Measurements from ENCODE around the gene MIER1.
A peak's percentile ranks its signal among the peaks of the same experiment; 100 is the strongest.
"Not testable (repeated sequence)": the region's sequence is repeated elsewhere in the genome, so short reads cannot be mapped to it uniquely, and the experiment has no call there.

Gene MIER1

DNA sequence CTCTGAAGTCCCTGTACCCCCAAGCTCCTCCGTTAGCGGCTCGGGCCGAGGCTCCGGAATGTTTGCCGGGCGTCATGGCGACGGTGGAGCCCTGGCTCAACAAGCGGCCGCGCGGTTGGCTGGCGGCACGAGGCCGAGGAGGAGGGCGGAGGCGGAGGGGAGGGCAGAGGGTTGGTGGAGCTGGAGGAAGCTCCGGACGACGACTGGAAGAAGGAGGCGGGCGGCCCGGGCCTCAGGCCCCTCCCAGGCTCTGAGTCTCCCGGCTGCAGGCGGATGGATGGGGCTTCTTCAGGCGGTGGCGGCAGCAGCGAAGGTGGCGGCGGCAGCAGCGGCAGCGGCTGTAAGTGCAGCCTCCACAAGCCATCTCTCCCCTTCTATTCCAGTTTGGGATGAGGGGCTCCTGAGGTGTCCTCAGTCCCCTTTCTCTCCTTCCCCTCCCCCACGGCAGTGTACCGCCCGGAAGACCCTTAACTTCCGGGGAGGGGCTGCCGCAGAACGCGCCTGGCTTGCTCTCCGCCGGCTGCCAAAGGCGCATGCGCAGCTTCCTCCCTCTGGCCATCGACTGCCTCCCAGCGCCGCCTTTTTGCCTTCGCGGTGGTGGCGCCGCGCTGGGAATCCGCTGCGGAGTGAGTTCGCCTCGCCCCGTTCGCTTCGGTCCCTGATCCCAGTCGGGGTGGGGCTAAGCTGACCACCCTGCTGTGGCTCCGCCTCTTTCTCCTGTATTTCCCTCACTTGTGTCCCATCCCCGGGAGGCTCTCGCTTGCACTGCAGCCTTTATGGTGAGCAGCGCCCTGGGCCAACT, at the start of gene MIER1, which contains the start of gene DNAI4:
TSS of gene MIER1 (plus strand) at position 235 of the 802 bp plus-strand sequence. CDS start at position 274, 39 bp downstream.
TSS of gene DNAI4 (minus strand) at position 101 of the 802 bp plus-strand sequence. CDS start at position 76, 25 bp downstream.
- H3K9me3 Mint-ChIP-seq: no peaks in the 10 kb centered on the region
- H3K36me3 Mint-ChIP-seq: peaks cover 16% of the 10 kb centered on the region
- DNase-seq (ENCODE audit: low spot score in 2 of 2) (peak; percentile 93 to 98), ATAC-seq (peak; percentile 97)
- H3K4me1 Mint-ChIP-seq: peaks cover 33% of the 10 kb centered on the region
- H3K27ac Mint-ChIP-seq: peak within 1 kb of the TSS; percentile 94
- peak within 1 kb of the TSS; percentile 90 for H3K4me3 Mint-ChIP-seq

DNA sequence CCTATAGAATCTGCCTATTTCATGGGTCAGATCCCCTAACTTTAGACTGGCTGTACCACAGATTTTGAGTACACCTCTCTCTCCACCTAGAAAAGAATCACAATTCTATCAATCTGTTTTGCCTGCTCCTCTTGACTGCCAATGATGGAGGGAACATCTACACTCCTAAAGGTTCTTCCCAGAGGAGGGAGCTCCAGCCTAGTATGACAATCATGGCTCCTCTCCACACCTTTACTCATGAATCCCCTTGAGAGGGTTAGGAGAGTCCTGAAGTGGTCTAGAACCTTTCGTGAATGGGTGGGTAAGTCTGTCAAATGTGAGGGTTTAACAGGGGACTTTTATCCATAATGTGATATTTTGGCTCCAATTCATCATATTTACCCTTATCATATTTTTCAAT, 48.1 kb upstream of the MIER1 start:
- no peak for DNase-seq (ENCODE audit: low spot score in 2 of 2)
- no peaks in the 10 kb centered on the region for H3K4me1 Mint-ChIP-seq
- H3K27ac Mint-ChIP-seq: no peak overlapping the region
- ATAC-seq: no peak
- peaks cover 6% of the 10 kb centered on the region for H3K9me3 Mint-ChIP-seq
- H3K36me3 Mint-ChIP-seq: no peaks in the 10 kb centered on the region
- H3K4me3 Mint-ChIP-seq: no peak overlapping the region

DNA sequence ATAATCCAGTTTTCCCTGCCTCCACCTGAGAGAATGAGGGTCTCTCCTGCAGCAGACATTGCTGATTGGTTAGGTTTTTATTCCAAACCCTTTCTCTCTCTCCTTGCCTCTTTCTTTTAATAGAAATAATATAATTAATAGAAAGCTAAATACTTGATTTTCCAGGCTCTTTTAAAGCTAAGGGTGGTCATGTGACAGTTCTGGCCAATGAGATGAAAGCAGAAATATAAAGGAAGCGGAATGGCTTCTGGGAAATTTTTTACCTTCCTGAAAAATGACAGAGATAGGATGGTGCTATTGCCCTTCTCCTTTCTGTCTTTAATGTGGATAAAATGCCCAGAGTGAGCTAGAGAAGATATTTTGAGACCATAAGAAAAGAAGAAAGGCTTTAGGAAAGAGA, 35.8 kb upstream of the MIER1 start:
- no peaks in the 10 kb centered on the region for H3K36me3 Mint-ChIP-seq
- H3K4me3 Mint-ChIP-seq: no peak overlapping the region
- DNase-seq (ENCODE audit: low spot score in 2 of 2) (no peak), ATAC-seq (no peak)
- H3K27ac Mint-ChIP-seq: no peak overlapping the region
- no peaks in the 10 kb centered on the region for H3K9me3 Mint-ChIP-seq
- H3K4me1 Mint-ChIP-seq: no peaks in the 10 kb centered on the region

DNA sequence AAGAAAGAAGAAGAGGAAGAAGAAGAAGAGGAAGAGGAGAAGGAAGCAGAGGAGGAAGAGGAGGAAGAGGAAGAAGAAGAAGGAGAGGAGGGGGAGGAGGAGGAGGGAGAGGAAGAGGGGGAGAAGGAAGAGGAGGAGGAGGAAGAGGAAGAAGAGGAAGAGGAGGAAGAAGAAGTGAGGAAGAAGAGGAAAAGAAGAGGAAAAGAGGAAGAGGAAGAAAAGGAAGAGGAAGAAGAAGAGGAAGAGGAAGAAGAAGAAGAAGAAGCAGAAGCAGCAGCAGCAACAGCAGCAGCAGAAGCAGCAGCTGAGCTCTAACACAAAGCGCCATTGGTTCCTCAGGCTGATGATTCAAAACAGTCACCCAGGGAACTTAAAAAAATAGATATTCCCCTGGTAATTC, 34.2 kb upstream of the MIER1 start:
- Mint-ChIP-seq H3K27ac (no peak overlapping the region), H3K9me3 (no peaks in the 10 kb centered on the region), H3K4me3 (no peak overlapping the region), H3K4me1 (no peaks in the 10 kb centered on the region), H3K36me3 (no peaks in the 10 kb centered on the region)
- ATAC-seq (no peak), DNase-seq (ENCODE audit: low spot score in 2 of 2) (no peak)

DNA sequence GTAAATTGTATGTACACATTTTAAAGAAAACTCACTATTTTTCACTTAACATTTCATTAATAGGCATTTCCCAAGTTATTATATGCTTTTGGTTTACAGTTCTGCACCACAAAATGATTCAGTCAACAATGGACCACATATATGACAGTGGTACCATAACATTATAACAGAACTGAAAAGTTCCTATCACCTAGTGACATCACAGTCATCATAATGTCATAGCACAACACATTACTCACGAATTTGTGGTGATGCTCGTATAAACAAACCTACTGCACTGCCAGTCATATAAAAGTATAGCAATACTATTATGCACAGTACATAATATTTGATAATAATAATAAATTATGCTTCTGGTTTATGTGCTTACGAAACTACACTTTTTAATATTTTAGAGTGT, 31.1 kb upstream of the MIER1 start:
- no peaks in the 10 kb centered on the region for H3K9me3 Mint-ChIP-seq
- no peak overlapping the region for H3K4me3 Mint-ChIP-seq
- ATAC-seq (peak; percentile 58), DNase-seq (ENCODE audit: low spot score in 2 of 2) (no peak)
- H3K27ac Mint-ChIP-seq: no peak overlapping the region
- H3K4me1 Mint-ChIP-seq: no peaks in the 10 kb centered on the region
- H3K36me3 Mint-ChIP-seq: no peaks in the 10 kb centered on the region

DNA sequence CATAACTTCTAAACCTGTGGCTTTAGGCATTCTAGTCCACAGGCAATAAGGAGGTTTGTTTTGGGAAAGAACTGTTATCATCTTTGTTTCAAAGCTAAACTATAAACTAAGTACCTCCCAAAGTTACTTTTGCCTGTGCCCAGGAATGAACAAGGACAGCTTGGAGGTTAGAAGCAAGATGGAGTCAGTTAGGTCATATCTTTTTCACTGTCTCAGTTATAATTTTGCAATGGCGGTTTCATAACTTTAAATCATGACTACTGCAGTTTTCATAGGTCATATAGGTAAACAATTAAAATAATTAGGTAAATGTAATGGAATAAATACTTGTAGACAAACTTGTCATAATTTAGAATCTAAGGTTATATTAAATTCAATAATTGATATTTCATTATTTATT, 9.6 kb upstream of the MIER1 start:
- not testable (repeated sequence) for H3K27ac Mint-ChIP-seq; DNase-seq (ENCODE audit: low spot score in 2 of 2); H3K4me1 Mint-ChIP-seq; H3K36me3 Mint-ChIP-seq; H3K4me3 Mint-ChIP-seq; ATAC-seq; H3K9me3 Mint-ChIP-seq

DNA sequence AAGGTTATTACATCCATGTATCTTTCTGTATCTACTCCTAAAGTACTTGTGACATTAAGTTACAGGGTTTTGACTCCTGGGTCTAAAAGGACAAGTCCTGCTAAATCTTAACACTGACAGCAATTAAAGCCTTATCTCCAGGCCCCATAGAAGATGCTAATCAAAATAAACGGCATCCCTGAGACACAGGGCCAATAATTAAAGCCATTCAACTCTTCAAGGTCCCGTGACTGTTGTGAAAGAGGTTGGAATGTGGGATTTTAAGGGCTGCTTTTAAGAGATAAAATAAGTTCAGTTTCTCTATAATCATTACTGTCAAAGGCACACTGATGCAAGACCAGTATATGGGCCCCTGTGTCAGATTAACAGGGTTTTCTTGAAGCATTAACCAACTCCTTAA, 8.5 kb upstream of the MIER1 start:
- DNase-seq (ENCODE audit: low spot score in 2 of 2): no peak
- ATAC-seq: no peak
- no peaks in the 10 kb centered on the region for H3K9me3 Mint-ChIP-seq
- no peaks in the 10 kb centered on the region for H3K36me3 Mint-ChIP-seq
- H3K4me1 Mint-ChIP-seq: no peaks in the 10 kb centered on the region
- no peak overlapping the region for H3K27ac Mint-ChIP-seq
- H3K4me3 Mint-ChIP-seq: no peak overlapping the region

DNA sequence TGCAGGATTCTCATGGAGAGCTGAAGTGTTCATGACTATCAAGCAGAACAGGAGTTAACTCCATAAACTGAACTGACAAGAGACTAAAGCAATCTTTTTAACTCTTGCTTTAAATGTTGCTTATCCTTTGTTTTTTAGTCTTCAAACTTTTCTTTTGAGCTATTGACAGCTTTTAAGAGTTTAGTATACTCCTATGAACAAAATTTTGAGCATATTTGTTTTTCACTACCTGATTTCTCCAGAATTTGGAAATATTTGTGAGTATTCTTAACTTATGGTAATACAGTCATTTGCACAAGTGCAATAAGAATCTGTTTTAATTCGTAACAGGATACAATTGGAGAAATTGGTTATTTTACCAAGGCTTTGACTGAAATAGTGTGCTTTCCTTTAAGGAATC, 7.3 kb upstream of the MIER1 start:
- DNase-seq (ENCODE audit: low spot score in 2 of 2) (no peak), ATAC-seq (no peak)
- H3K9me3 Mint-ChIP-seq: no peaks in the 10 kb centered on the region
- no peak overlapping the region for H3K27ac Mint-ChIP-seq
- H3K4me1 Mint-ChIP-seq: no peaks in the 10 kb centered on the region
- H3K4me3 Mint-ChIP-seq: no peak overlapping the region
- H3K36me3 Mint-ChIP-seq: no peaks in the 10 kb centered on the region

DNA sequence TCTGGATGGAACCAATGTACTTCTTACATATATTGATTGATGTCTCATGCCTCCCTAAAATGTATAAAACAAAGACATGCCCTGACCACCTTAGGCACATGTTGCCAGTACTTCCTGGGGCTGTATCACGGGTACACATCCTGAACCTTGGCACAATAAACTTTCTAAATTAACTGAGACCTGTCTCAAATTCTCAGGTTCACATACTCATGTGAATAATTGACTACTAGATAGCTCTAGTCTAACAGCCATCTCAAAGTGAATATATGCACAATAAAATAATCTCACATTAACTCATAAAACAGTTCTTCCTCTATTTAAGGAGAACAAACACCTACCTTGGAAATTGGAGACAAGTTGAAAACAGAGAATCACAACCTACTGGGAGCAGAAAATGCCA, 5.7 kb upstream of the MIER1 start:
- DNase-seq (ENCODE audit: low spot score in 2 of 2) (no peak), ATAC-seq (no peak)
- Mint-ChIP-seq H3K36me3 (peaks cover under 1% of the 10 kb centered on the region), H3K27ac (no peak overlapping the region), H3K4me1 (peaks cover 9% of the 10 kb centered on the region), H3K9me3 (no peaks in the 10 kb centered on the region), H3K4me3 (no peak overlapping the region)

DNA sequence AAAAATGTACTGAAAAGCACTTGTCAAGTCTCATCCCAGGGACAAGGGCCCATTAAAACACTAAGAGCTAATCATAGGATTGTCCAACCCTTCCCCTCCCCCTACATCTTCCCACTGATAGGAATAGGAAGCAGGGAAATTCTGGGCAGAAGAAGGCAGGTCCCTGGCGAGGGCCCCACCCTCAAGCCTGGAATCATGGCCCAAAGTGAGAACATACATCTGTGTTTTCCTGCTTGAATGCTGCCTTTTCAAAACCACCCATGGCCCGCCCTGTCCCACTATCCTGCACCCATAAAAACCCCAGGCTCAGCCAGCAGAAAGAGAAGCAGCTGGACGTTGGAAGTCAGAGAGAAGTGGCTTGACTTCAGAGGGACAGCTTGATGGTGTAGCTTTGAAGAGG, 5.0 kb upstream of the MIER1 start:
- Mint-ChIP-seq H3K4me3 (no peak overlapping the region), H3K9me3 (no peaks in the 10 kb centered on the region), H3K27ac (no peak overlapping the region), H3K4me1 (peaks cover 11% of the 10 kb centered on the region), H3K36me3 (peaks cover 8% of the 10 kb centered on the region)
- no peak for DNase-seq (ENCODE audit: low spot score in 2 of 2)
- no peak for ATAC-seq

DNA sequence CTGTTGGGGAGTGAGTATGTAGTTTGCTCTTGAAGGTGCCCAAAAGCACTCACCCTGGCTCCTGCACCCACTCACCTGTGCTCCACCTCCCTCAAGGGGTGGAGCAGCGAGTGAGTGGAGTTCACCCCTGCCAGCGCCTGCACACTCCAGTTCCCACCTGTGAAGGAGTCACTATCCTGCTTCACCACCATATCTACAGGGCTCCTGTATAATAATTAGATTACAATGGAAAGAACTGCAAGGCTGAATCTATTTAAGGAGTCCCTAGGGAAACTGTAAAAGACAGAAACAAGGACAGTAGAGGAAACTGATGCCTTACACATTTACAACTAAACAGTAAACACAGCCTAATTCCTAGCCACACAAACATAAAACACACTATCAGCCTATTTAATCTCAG, 4.2 kb upstream of the MIER1 start:
- DNase-seq (ENCODE audit: low spot score in 2 of 2) (no peak), ATAC-seq (no peak)
- Mint-ChIP-seq H3K4me1 (peaks cover 11% of the 10 kb centered on the region), H3K36me3 (peaks cover 15% of the 10 kb centered on the region), H3K27ac (no peak overlapping the region), H3K9me3 (no peaks in the 10 kb centered on the region), H3K4me3 (no peak overlapping the region)

DNA sequence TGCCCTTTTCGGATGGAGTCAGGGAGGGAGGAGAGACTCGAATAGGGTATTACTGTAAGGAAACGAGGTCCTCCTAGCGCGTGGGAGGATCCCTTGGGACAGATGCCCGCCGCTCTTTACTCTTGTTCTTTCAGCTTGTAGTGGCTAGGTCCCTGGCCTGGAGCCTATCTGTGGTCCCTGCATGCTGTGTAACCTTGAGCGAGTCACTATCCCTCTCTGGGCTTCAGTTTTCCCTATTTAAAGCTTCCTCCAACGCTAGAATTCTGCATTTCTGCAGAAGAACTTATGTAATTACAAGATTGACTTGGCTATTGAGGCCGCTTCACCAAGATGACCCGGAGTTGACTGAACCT, 744 bp downstream of the MIER1 start:
- ATAC-seq (no peak), DNase-seq (ENCODE audit: low spot score in 2 of 2) (no peak)
- H3K27ac Mint-ChIP-seq: peak overlapping the region; percentile 94
- peaks cover 33% of the 10 kb centered on the region for H3K4me1 Mint-ChIP-seq
- H3K4me3 Mint-ChIP-seq: peak overlapping the region; percentile 90
- H3K9me3 Mint-ChIP-seq: no peaks in the 10 kb centered on the region
- peaks cover 18% of the 10 kb centered on the region for H3K36me3 Mint-ChIP-seq

DNA sequence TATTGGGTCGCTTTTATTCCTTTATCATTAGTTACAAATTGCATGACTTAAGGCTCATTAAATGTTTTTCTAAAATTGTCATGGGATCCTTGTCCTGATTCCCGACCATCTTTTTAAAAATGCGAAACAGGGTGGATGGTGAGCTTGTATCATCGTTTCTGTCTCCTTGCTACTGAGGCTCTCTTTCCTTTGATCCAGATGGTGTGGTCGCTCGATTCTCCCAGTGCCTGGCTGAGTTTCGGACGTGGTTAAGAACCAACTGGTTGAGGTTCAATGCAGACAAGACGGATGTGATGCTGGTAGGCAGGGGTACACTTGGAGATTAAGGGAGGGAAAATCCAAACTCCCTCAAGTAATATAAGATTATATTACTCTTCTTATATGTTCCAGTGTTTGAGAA, 1.2 kb downstream of the MIER1 start:
- Mint-ChIP-seq H3K27ac (peak overlapping the region; percentile 94), H3K36me3 (peaks cover 22% of the 10 kb centered on the region), H3K9me3 (no peaks in the 10 kb centered on the region), H3K4me1 (peaks cover 33% of the 10 kb centered on the region), H3K4me3 (peak overlapping the region; percentile 90)
- DNase-seq (ENCODE audit: low spot score in 2 of 2) (no peak), ATAC-seq (no peak)

DNA sequence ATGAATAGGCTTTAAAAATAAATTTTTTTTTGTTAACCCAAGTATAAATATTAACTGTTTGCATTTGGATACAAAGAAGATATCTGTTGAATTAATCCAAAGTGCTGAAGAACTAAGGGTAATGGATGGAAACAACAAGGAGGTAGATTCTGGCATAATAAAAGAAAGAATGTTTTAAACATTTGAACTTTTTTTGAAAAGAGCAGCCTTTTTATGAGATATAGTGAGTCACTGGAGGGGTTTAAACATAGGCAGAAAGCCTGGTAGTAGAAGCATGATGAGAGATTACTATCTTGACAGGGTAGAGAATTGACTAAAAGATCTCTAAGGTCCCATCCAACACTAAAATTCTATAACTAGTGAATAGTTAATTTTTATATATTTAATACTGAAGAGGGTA, 2.7 kb downstream of the MIER1 start:
- Mint-ChIP-seq H3K36me3 (peaks cover 34% of the 10 kb centered on the region), H3K4me1 (peaks cover 38% of the 10 kb centered on the region), H3K4me3 (no peak overlapping the region), H3K27ac (no peak overlapping the region), H3K9me3 (no peaks in the 10 kb centered on the region)
- no peak for ATAC-seq
- DNase-seq (ENCODE audit: low spot score in 2 of 2): no peak

DNA sequence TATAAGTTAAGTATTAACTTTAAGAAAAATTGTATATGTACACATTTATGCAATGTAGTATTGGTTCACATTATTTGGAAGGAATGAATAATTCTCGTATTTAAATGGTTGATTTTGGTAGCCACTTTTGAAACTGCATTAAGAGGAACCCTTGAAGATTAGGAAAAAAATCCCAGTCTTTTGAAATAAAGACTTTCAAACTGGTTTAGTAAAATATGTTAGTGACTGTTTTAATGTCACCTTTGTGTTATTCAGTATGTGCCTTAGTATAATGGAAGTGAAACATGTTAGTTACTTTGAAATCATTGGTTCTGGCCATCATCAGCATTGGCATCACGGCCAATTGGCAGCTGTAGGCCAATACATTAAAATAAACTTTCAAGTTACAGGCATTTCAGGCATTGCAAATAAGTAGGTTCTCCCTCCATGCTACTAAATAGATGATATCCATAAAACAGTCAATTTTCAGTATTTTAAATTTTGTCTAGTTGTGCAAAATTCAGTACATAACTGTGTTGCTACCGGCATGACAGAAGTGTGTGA, 4.4 kb downstream of the MIER1 start:
- no peak for DNase-seq (ENCODE audit: low spot score in 2 of 2)
- Mint-ChIP-seq H3K9me3 (no peaks in the 10 kb centered on the region), H3K4me1 (peaks cover 35% of the 10 kb centered on the region), H3K36me3 (peaks cover 32% of the 10 kb centered on the region), H3K27ac (peak overlapping the region; percentile 97), H3K4me3 (peak overlapping the region; percentile 92)
- ATAC-seq: no peak

DNA sequence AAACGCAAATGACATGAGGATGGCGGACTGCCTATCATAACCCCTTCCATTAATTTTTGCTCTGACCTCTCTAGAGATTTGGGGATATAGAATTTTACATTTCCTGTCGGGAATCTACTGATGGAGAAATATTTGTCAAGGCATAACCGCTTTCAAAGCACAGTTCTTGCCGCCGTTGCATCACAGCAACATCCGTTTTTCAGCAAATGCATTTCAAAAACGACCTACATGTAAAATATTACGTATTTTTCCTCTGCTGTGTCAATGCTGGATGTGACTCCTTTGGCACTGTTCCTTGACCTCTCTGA, 4.9 kb downstream of the MIER1 start:
- no peak for ATAC-seq
- peaks cover 27% of the 10 kb centered on the region for H3K36me3 Mint-ChIP-seq
- no peak for DNase-seq (ENCODE audit: low spot score in 2 of 2)
- H3K9me3 Mint-ChIP-seq: no peaks in the 10 kb centered on the region
- H3K4me1 Mint-ChIP-seq: peaks cover 34% of the 10 kb centered on the region
- H3K4me3 Mint-ChIP-seq: peak overlapping the region; percentile 92
- peak overlapping the region; percentile 97 for H3K27ac Mint-ChIP-seq

Data from stimulated activated effector memory CD8-positive, alpha-beta T cell treated with anti-CD3 and anti-CD28 coated beads, Interleukin-12 subunit alpha, Interleukin-12 subunit beta, amount 100 ng/mL, for 72 hours (primary cell).